K562 (cell line): ENCODE data around the gene NPFFR1. TPM values are rescaled to one million over a fixed set of nuclear protein-coding genes. Genes with fewer than 3 reads are reported as not detected.

Source experiments
- ATAC-seq: fragments of 200-7000 bp; cut with Tn5 transposase; 3 replicates; pipeline ENCODE4 v1.9.1; 2020; ENCODE audit warnings: moderate library complexity
- BruUV-seq: library from RNA; stranded (reverse); fragments of 400-500 nt; replicated peaks from 2 replicates; lab custom pipeline; 2021; lab: Mats Ljungman, UMichigan
- CTCF ChIA-PET: fragments of 300-600 bp; formaldehyde crosslinking; extraction: SDS; loops from one replicate; lab custom pipeline; 2021; ENCODE audit warnings: low intra/inter-chr PET ratio; lab: Yijun Ruan, JAX
- POLR2A ChIA-PET: fragments of 300-600, 350-650 bp; sonication (Branson Sonifier 250); formaldehyde crosslinking; extraction: SDS; loops from one replicate; lab custom pipeline; 2021; ENCODE audit warnings: antibody characterized with exemption, inconsistent platforms; lab: Yijun Ruan, JAX
- DNase-seq, 4 experiments: peaks; one replicate each; pipeline versions ENCODE4 v3.0.0 to v3.0.0-alpha.2; 2011 to 2018; ENCODE audit warnings: low spot score in 3 of 4, mixed read lengths in 3 of 4; ENCODE audit errors: extremely low read depth in 1 of 4
- FAIRE-seq: peaks from 2 replicates; lab custom pipeline; 2011; peaks lifted over from hg19 to GRCh38; lab: Jason Lieb, UNC
- H2AFZ ChIP-seq: 2 replicates; pipeline ENCODE4 v1.6.0; 2011; ENCODE audit warnings: low read depth, low read length, control low read depth, inconsistent platforms
- H3K27ac ChIP-seq: fragments of 200-600 bp; 3 replicates; pipeline ENCODE4 v1.8.0; 2011; ENCODE audit warnings: low read depth, mild to moderate bottlenecking, control low read depth, inconsistent platforms, low read length, moderate library complexity, mixed read lengths; ENCODE audit errors: extremely low read depth
- H3K27me3 ChIP-seq, 2 experiments: fragments of 300-600 bp in 1 of 2; 2 replicates in 1 of 2; 3 replicates in 1 of 2; pipeline versions ENCODE4 v1.6.0 to v1.8.0; 2011; ENCODE audit warnings: inconsistent platforms in 2 of 2, low read length in 2 of 2, mild to moderate bottlenecking in 1 of 2, mixed read lengths in 1 of 2, moderate library complexity in 1 of 2; ENCODE audit not compliant: control insufficient read depth in 2 of 2, insufficient read depth in 2 of 2
- H3K36me3 ChIP-seq: fragments of 300-600 bp; 3 replicates; pipeline ENCODE4 v1.8.0; 2011; ENCODE audit warnings: mild to moderate bottlenecking, low read length, inconsistent platforms; ENCODE audit not compliant: control insufficient read depth, insufficient read depth
- H3K4me1 ChIP-seq, 2 experiments: fragments of 200-600 bp in 1 of 2; replicated peaks in 1 of 2; 2 replicates in 1 of 2; 3 replicates in 1 of 2; pipeline versions ENCODE4 v1.5.1 to v1.8.0; 2011; ENCODE audit warnings: inconsistent platforms in 2 of 2, low read length in 2 of 2, mild to moderate bottlenecking in 1 of 2, mixed read lengths in 1 of 2, moderate library complexity in 1 of 2; ENCODE audit not compliant: control insufficient read depth in 2 of 2, insufficient read depth in 2 of 2
- H3K4me2 ChIP-seq: 2 replicates; pipeline ENCODE4 v1.6.1; 2011; ENCODE audit warnings: low read length, control low read depth, inconsistent platforms, mixed read lengths; ENCODE audit not compliant: insufficient read depth
- H3K4me3 ChIP-seq: fragments of 200-600 bp; sonication (generic), shearing (Covaris generic); 2 replicates; pipeline ENCODE4 v1.5.1; 2016; ENCODE audit warnings: control low read depth, inconsistent platforms
- H3K79me2 ChIP-seq: fragments of 200-600 bp; 3 replicates; pipeline ENCODE4 v1.8.0; 2011; ENCODE audit warnings: low read length, inconsistent platforms; ENCODE audit not compliant: control insufficient read depth, insufficient read depth
- H3K9ac ChIP-seq, 2 experiments: 2 replicates each; pipeline versions ENCODE4 v1.6.0 to v1.6.1; 2011; ENCODE audit warnings: low read depth in 2 of 2, low read length in 2 of 2, control low read depth in 1 of 2, inconsistent platforms in 1 of 2, mild to moderate bottlenecking in 1 of 2, mixed read lengths in 1 of 2; ENCODE audit not compliant: insufficient read depth in 1 of 2
- H3K9me1 ChIP-seq: one replicate; pipeline ENCODE4 v1.6.0; 2011; ENCODE audit warnings: inconsistent platforms, mild to moderate bottlenecking, low read length, moderate library complexity; ENCODE audit not compliant: control insufficient read depth, insufficient read depth
- H3K9me3 ChIP-seq: replicated peaks from 2 replicates; pipeline ENCODE4 v1.5.1; 2011; ENCODE audit warnings: low read depth, low read length, inconsistent platforms; ENCODE audit not compliant: control insufficient read depth, insufficient read depth
- H4K20me1 ChIP-seq: replicated peaks from 2 replicates; pipeline ENCODE4 v1.6.1; 2011; ENCODE audit warnings: low read length, inconsistent platforms, mixed read lengths; ENCODE audit not compliant: control insufficient read depth, insufficient read depth
- ARNT ChIP-seq, 2 experiments: fragments of 450-650 bp; IDR thresholded peaks; 2 replicates each; pipeline ENCODE4 v1.6.1; 2016; ENCODE audit warnings: mild to moderate bottlenecking in 1 of 2
- FOXK2 ChIP-seq, 2 experiments: fragments of 450-650 bp; IDR thresholded peaks in 1 of 2; conservative IDR thresholded peaks in 1 of 2; 2 replicates each; pipeline ENCODE4 v1.6.1; 2016; ENCODE audit warnings: low read depth in 2 of 2, mild to moderate bottlenecking in 1 of 2
- HCFC1 ChIP-seq: IDR thresholded peaks from 2 replicates; pipeline ENCODE4 v1.6.1; 2012; ENCODE audit warnings: low read depth, low read length, improper control_type of control experiment
- HDAC2 ChIP-seq: fragments of 450-650 bp; IDR thresholded peaks from 2 replicates; pipeline ENCODE4 v1.6.1; 2016; ENCODE audit warnings: mild to moderate bottlenecking
- MCM5 ChIP-seq: fragments of 450-650 bp; IDR thresholded peaks from 2 replicates; pipeline ENCODE4 v1.6.1; 2016; ENCODE audit warnings: low read depth
- PML ChIP-seq: IDR thresholded peaks from 2 replicates; pipeline ENCODE4 v1.6.1; 2012; ENCODE audit warnings: low read length, inconsistent platforms
- TCFL5 ChIP-seq: fragments of 250-450 bp; sonication (Bioruptor Pico); conservative IDR thresholded peaks from 2 replicates; pipeline ENCODE4 v1.6.1; 2021; ENCODE audit warnings: mild to moderate bottlenecking, moderate library complexity, matching md5 sums
- ZNF174 ChIP-seq: fragments of 250-450 bp; sonication (Bioruptor Pico); IDR thresholded peaks from 2 replicates; pipeline ENCODE4 v1.4.0; 2020; ENCODE audit warnings: mild to moderate bottlenecking
- ZNF408 ChIP-seq: fragments of 250-450 bp; sonication (Bioruptor Pico); IDR thresholded peaks from 2 replicates; pipeline ENCODE4 v1.4.0; 2020; ENCODE audit warnings: low read depth, mild to moderate bottlenecking, moderate library complexity
- WGBS: fragments of 100-300 bp; shearing (Covaris generic); methylation state at CpG from one replicate; pipeline ENCODE4 v1.1.6; 2016; ENCODE audit warnings: low coverage, mixed read lengths; ENCODE audit not compliant: insufficient coverage; ENCODE audit errors: missing lambda C conversion rate; 5-methylcytosine and 5-hydroxymethylcytosine counted together
- in situ Hi-C: fragments of 300-500 bp; cut with MboI; formaldehyde crosslinking; loops from 4 replicates; pipeline ENCODE4 v1.15.0; 2018; ENCODE audit warnings: inconsistent platforms, mixed read lengths
- intact Hi-C: fragments of 100-400 bp; cut with micrococcal nuclease; formaldehyde crosslinking; loops from 2 replicates; pipeline ENCODE4 v1.14.2; 2022
- polyA plus RNA-seq, 8 experiments: library from polyadenylated mRNA; depleted of rRNA in 4 of 8; stranded (reverse) in 5 of 8; unstranded in 3 of 8; fragments of >200 nt; fragmentation: Nextera tagmentation in 2 of 8; fragmentation: Illumina TruSeq in 1 of 8; extraction: Ambion mirVana in 2 of 8; extraction: Trizol in 1 of 8; gene quantifications; 2 replicates each; pipeline versions ENCODE4 v1.2.1 to v1.2.3, GENCODE V29; 2011 to 2014; ENCODE audit warnings: inconsistent platforms in 1 of 8, missing spikeins in 1 of 8
- total RNA-seq, 7 experiments: library from RNA; depleted of rRNA in 6 of 7; stranded (reverse); fragments of >200 nt in 6 of 7; fragmentation: Illumina TruSeq in 2 of 7; extraction: Trizol in 2 of 7; gene quantifications; 2 replicates each; pipeline versions ENCODE4 v1.2.1 to v1.2.3, GENCODE V29; 2011 to 2021; ENCODE audit warnings: low replicate concordance in 1 of 7
- TF ChIP-seq, protein P1 (sequence below): fragments of 200-400 bp; formaldehyde crosslinking; IDR thresholded peaks from 2 replicates; pipeline ENCODE4 v1.6.1; 2017; ENCODE audit warnings: mild to moderate bottlenecking, low read depth, low read length, moderate library complexity
- TF ChIP-seq, protein P2 (sequence below): fragments of 250-450 bp; sonication (Bioruptor Pico); IDR thresholded peaks from 2 replicates; pipeline ENCODE4 v1.4.0; 2020; ENCODE audit warnings: borderline replicate concordance

NPFFR1 gene
- total and polyA plus RNA-seq, 9 of the 15 experiments (the other 6 are each of a cell fraction or from before 2014, with no cell fraction given): under 0.01 TPM; not detected in 8

DNA sequence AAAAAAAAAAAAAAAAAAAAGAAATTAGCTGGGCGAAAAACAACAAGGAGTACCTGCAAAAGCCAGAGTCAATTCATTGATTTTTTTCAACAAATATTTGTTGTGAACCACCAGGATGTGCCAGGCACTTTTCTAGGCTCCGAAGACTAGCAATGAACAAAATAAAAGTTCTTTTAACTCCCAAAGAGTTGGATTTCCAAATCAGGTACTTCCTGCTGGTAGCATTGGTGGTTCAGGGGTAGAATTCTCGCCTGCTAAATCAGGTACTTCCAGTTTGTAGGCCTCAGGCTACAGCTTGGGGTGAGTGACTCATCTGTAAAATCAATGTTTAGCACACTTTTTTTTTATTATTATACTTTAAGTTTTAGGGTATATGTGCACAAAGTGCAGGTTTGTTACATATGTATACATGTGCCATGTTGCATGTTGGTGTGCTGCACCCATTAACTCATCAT lies 61.4 kb downstream of the NPFFR1 start:
- Histone ChIP-seq H3K27me3 (no peaks in the 10 kb centered on the region), H3K79me2 (peaks cover 76% of the 10 kb centered on the region), H3K4me1 (peaks cover 0 to 5% of the 10 kb centered on the region in 2 experiments; a peak in 1 of 5 replicates), H3K27ac (no peak overlapping the region), H3K9me3 (no peaks in the 10 kb centered on the region)
- CTCF ChIA-PET: interaction anchor here (0.8 to 2.6 kb wide), 6 partner anchors 124 to 1062 kb away, joined by 3 to 77 read pairs (median 4); no protein-coding TSS in a partner anchor
- WGBS: 83% methylated on average over 3 of the region's 3 CpGs
- intact Hi-C loops: loop anchor here (10.0 kb wide), 1 partner anchor 312 kb away; no protein-coding TSS in a partner anchor
- DNase-seq (no peak), ATAC-seq (no peak; the same call in 2 of the 3 replicates)
- in situ Hi-C loops: no loop called here
- TF ChIP-seq FOXK2 (conservative IDR thresholded peaks at IDR 0.05 in 1 of 2, IDR thresholded peaks at IDR 0.05 in 1 of 2; ENCODE audit: low read depth in 2 of 2) (no peak), ARNT (IDR thresholded peaks at IDR 0.05) (no peak), HCFC1 (no peak), PML (no peak), TCFL5 (no peak), MCM5 (no peak), ZNF408 (CRISPR knock-in tag) (no peak), HDAC2 (no peak), ZNF174 (CRISPR knock-in tag) (no peak)
- TF ChIP-seq, protein P1, sequence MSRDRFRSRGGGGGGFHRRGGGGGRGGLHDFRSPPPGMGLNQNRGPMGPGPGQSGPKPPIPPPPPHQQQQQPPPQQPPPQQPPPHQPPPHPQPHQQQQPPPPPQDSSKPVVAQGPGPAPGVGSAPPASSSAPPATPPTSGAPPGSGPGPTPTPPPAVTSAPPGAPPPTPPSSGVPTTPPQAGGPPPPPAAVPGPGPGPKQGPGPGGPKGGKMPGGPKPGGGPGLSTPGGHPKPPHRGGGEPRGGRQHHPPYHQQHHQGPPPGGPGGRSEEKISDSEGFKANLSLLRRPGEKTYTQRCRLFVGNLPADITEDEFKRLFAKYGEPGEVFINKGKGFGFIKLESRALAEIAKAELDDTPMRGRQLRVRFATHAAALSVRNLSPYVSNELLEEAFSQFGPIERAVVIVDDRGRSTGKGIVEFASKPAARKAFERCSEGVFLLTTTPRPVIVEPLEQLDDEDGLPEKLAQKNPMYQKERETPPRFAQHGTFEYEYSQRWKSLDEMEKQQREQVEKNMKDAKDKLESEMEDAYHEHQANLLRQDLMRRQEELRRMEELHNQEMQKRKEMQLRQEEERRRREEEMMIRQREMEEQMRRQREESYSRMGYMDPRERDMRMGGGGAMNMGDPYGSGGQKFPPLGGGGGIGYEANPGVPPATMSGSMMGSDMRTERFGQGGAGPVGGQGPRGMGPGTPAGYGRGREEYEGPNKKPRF: no peak
- TF ChIP-seq, protein P2, sequence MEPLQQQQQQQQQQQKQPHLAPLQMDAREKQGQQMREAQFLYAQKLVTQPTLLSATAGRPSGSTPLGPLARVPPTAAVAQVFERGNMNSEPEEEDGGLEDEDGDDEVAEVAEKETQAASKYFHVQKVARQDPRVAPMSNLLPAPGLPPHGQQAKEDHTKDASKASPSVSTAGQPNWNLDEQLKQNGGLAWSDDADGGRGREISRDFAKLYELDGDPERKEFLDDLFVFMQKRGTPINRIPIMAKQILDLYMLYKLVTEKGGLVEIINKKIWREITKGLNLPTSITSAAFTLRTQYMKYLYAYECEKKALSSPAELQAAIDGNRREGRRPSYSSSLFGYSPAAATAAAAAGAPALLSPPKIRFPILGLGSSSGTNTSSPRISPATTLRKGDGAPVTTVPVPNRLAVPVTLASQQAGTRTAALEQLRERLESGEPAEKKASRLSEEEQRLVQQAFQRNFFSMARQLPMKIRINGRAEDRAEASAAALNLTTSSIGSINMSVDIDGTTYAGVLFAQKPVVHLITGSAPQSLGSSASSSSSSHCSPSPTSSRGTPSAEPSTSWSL (CRISPR knock-in tag): no peak
- TF ChIP-seq, all 486 proteins: peak for 0
- no peak overlapping the region for H3K4me2 ChIP-seq
- H2AFZ ChIP-seq: no peak overlapping the region
- no TSS peak for BruUV-seq
- POLR2A ChIA-PET: interaction anchor here (0.7 to 3.1 kb wide), 7 partner anchors 10 to 183 kb away, joined by 3 to 20 read pairs (median 4); partner anchors contain the start of gene PPA1
- H4K20me1 ChIP-seq: 0 out of 2 replicates have a peak, but pooled peaks cover 2% of the 10 kb centered on the region
- FAIRE-seq: no peak
- H3K4me3 ChIP-seq: no peak overlapping the region
- H3K36me3 ChIP-seq: peaks cover 83% of the 10 kb centered on the region
- no peak overlapping the region for H3K9ac ChIP-seq
- H3K9me1 ChIP-seq: no peaks in the 10 kb centered on the region
